Measurements from ENCODE around the gene RSBN1L.
A peak's percentile ranks its signal among the peaks of the same experiment; 100 is the strongest.
"Not testable (repeated sequence)": the region's sequence is repeated elsewhere in the genome, so short reads cannot be mapped to it uniquely, and the experiment has no call there.

RSBN1L gene

GRCh38 chr7:77766801-77767605, 70.7 kb downstream of the RSBN1L start:
- no peak for DNase-seq (ENCODE audit: low read depth in 3 of 3)

GRCh38 chr7:77770316-77770715, 74.1 kb downstream of the RSBN1L start:
- DNase-seq (ENCODE audit: low read depth in 3 of 3), result no peak

GRCh38 chr7:77771901-77772300, 75.6 kb downstream of the RSBN1L start:
- no peak for DNase-seq (ENCODE audit: low read depth in 3 of 3)

GRCh38 chr7:77778535-77778934, 82.3 kb downstream of the RSBN1L start:
- DNase-seq (ENCODE audit: low read depth in 3 of 3), result no peak

GRCh38 chr7:77782383-77782782, 86.1 kb downstream of the RSBN1L start:
- no peak for DNase-seq (ENCODE audit: low read depth in 3 of 3)

GRCh38 chr7:77783111-77783510, 86.9 kb downstream of the RSBN1L start:
- no peak for DNase-seq (ENCODE audit: low read depth in 3 of 3)

GRCh38 chr7:77783545-77783944, 87.3 kb downstream of the RSBN1L start:
- DNase-seq (ENCODE audit: low read depth in 3 of 3), result no peak

- not testable (repeated sequence) for DNase-seq (ENCODE audit: low read depth in 3 of 3)
Measured at GRCh38 chr7:77784426-77784825, 88.2 kb downstream of the RSBN1L start.

- no peak for DNase-seq (ENCODE audit: low read depth in 3 of 3)
Measured at GRCh38 chr7:77786018-77786417, 89.8 kb downstream of the RSBN1L start.

- DNase-seq (ENCODE audit: low read depth in 3 of 3), result no peak
Measured at GRCh38 chr7:77786741-77787140, 90.5 kb downstream of the RSBN1L start.

GRCh38 chr7:77788327-77788902, 92.2 kb downstream of the RSBN1L start:
- DNase-seq (ENCODE audit: low read depth in 3 of 3), result no peak

GRCh38 chr7:77791336-77791735, 95.1 kb downstream of the RSBN1L start:
- DNase-seq (ENCODE audit: low read depth in 3 of 3), result no peak

- no peak for DNase-seq (ENCODE audit: low read depth in 3 of 3)
Measured at GRCh38 chr7:77791956-77792355, 95.7 kb downstream of the RSBN1L start.

- DNase-seq (ENCODE audit: low read depth in 3 of 3), result no peak
Measured at GRCh38 chr7:77794000-77794399, 97.7 kb downstream of the RSBN1L start.

GRCh38 chr7:77796109-77796508, 99.8 kb downstream of the RSBN1L start:
- no peak for DNase-seq (ENCODE audit: low read depth in 3 of 3)

- DNase-seq (ENCODE audit: low read depth in 3 of 3), result no peak
Measured at GRCh38 chr7:77796960-77797359, 100.7 kb downstream of the RSBN1L start.

- DNase-seq (ENCODE audit: low read depth in 3 of 3), result peak in 1 of 3 experiments; percentile 3
Measured at GRCh38 chr7:77797734-77798393, 101.6 kb downstream of the RSBN1L start.

- peak; percentile 75 to 85 (median 84) for DNase-seq (ENCODE audit: low read depth in 3 of 3)
Measured at GRCh38 chr7:77798394-77799077, 102.3 kb downstream of the RSBN1L start, which contains the start of the genes PHTF2 and TMEM60. TSS of gene PHTF2 (plus strand) at chr7:77798773. TSS of gene TMEM60 (minus strand) at chr7:77798434. CDS start at chr7:77794373, 4,061 bp downstream.

GRCh38 chr7:77799078-77799964, 103.1 kb downstream of the RSBN1L start:
- peak in 2 of 3 experiments; percentile 5 to 9 for DNase-seq (ENCODE audit: low read depth in 3 of 3)

- DNase-seq (ENCODE audit: low read depth in 3 of 3), result no peak
Measured at GRCh38 chr7:77800158-77800557, 103.9 kb downstream of the RSBN1L start.

GRCh38 chr7:77800730-77801129, 104.5 kb downstream of the RSBN1L start:
- no peak for DNase-seq (ENCODE audit: low read depth in 3 of 3)
